G401 (cell line): ENCODE measurements around the gene GCKR. TPM values are rescaled to one million over a fixed set of nuclear protein-coding genes. Genes with fewer than 3 reads are reported as not detected.
A peak's percentile ranks its signal among the peaks of the same experiment; 100 is the strongest.

Source experiments
- DNase-seq: peaks from one replicate; pipeline ENCODE4 v3.0.0-alpha.2; 2015; ENCODE audit warnings: low spot score
- in situ Hi-C: cut with HindIII; loops from 2 replicates; pipeline ENCODE4 v1.10.0; 2016; ENCODE audit warnings: low sequenced_read_pairs, mixed read lengths
- total RNA-seq: library from RNA; depleted of rRNA; stranded (reverse); fragments of >200 nt; shearing (Covaris generic); gene quantifications from 2 replicates; pipeline ENCODE4 v1.2.3, GENCODE V29; 2014; rRNA removed

The GCKR gene, protein sequence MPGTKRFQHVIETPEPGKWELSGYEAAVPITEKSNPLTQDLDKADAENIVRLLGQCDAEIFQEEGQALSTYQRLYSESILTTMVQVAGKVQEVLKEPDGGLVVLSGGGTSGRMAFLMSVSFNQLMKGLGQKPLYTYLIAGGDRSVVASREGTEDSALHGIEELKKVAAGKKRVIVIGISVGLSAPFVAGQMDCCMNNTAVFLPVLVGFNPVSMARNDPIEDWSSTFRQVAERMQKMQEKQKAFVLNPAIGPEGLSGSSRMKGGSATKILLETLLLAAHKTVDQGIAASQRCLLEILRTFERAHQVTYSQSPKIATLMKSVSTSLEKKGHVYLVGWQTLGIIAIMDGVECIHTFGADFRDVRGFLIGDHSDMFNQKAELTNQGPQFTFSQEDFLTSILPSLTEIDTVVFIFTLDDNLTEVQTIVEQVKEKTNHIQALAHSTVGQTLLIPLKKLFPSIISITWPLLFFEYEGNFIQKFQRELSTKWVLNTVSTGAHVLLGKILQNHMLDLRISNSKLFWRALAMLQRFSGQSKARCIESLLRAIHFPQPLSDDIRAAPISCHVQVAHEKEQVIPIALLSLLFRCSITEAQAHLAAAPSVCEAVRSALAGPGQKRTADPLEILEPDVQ
- total RNA-seq: not detected in 2 replicates

DNA sequence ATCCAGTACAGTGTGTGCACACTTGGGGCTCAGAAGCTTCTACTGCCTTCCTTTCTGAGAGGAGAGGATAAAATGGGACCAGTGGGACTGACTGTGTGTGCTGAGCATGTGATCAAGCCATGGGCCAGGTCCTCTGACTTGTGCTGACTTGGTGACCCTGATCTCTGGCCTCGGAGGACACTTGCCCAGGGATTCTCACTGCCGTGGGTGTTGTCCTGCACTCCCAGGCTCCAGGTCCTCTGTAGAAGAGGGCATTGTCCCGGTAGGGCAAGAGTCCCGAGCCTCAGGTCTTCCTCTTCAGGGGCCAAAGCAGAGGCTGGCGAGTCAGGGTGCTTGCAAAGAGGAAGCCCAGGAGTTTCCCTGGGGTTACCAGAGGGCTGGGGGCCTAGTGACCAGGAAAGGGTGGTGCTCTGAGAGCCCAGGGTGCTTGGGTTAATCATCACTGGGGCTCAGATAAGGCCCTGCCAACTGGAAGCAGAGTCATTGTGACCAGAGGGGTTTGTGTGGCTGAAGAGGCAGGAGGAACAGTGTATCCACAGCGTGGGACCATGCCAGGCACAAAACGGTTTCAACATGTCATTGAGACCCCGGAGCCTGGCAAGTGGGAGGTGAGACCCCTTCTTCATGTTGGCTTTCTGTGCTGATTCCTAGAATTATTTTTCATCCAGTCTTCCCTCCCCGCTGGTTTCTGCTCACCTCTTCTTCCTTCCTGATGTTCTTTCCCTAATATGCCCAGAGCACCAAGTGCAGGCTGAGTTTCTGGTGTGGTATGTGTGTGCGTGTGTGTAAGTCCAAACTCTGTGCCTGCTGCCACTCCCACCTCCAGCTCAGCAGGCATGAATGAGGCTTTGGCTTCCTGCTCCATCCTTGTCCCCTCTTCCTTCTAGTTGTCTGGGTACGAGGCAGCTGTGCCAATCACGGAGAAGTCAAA lies at the start of gene GCKR:
Gene GCKR, plus strand, starts transcription at position 483 of the 931 bp plus-strand sequence. Its CDS starts 66 bp downstream, at position 549.
- no peak for DNase-seq
- in situ Hi-C loops: no loop called here

DNA sequence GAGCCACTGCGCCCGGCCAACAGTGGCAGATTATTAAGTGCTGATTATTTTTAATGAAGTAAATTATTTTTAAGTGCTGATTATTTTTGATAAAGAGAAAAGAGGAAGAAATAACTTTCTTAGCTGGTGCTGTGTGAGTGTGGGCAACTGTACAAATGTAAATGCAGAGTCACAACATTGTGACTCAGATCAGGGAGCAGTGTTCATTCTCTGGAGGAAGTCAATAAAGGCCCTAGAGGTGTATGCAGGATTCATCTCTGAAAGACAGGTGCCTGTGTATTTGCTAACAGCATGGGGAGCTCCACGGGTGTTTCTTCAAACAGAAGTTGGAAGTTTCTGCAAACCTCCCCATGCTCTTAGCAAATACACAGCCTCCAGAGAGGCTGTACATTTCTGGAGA lies 48.3 kb upstream of the GCKR start:
- in situ Hi-C loops: no loop called here
- no peak for DNase-seq

DNA sequence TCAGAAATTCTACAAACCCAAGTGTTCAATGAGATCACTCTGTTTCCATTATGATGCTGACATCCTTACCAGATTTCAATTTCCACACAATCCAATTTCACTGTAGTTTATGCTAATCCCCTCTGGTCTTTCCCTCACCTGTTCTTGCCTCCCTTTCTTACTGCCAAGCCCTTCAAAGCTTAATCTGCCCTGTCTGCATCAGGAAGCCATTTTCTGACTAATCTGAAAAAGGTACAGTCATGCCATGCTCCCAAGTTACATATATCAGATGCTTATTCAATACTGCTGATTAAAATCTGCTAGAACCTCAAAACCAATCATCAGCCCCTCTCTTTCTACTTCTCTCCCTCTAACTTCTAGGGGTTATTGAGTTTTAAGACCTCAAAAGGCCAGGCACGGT lies 45.5 kb upstream of the GCKR start:
- no peak for DNase-seq
- in situ Hi-C loops: loop anchor here (10.0 kb wide), 1 partner anchor 174 kb away; the partner anchor contains the start of genes CCDC121 and GPN1

DNA sequence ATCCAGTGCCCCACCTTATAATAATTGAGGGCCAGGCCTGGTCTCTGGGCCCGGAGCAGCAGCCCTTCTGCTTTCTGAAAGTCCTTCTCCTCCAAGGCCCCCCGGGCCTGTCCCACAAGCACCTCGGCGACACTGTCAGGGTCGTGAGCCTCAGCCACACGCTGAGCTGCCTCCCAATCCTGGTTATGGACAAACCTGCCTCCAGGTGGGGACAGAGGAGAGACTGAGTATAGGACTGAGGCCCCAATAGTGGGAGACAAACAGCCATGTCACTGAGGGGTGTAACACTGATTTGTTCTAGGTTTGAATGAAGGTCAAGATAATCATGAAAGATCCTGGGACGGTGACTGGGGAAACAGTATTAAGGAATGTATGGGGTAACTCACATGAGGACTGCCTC lies 42.7 kb upstream of the GCKR start:
- in situ Hi-C loops: loop anchor here (10.0 kb wide), 1 partner anchor 171 kb away; the partner anchor contains the start of genes CCDC121 and GPN1
- DNase-seq: no peak

DNA sequence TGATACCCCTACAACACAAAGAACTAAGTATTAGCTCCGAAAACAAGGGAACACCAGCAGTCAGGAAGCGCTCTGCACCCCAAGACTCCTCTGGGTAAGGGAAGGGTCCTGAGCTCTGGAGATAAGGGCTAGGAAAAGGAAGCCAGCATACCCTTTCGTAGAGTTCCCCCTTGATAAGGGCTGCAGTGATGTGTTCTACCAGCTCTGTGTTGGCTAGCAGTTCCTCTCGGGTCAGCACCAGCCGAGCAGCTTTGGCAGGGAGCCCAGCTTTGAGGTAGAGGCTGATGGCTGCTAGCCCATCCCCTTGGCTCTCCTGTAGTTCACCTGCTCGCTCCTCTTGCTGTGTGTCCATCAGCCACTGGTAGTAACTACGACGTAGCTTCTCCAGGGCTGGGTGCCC lies 35.5 kb upstream of the GCKR start:
- in situ Hi-C loops: no loop called here
- peak; percentile 86 for DNase-seq

DNA sequence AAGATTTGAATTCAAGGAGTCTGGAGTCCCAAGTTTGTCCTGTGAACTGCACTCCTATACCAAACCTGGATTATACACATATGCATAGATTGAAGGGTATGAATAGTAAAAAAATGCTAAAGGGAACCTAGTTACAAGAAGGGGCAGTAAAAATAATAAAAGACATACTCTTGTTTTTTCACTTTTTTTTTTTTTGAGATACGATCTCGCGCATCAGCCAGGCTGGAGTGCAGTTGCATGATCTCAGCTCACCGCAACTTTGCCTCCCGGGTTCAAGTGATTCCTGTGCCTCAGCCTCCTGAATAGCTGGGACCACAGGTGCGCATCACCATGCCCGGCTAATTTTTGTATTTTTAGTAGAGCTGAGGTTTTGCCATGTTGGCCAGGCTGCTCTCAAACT lies 32.2 kb upstream of the GCKR start:
- in situ Hi-C loops: no loop called here
- no peak for DNase-seq

DNA sequence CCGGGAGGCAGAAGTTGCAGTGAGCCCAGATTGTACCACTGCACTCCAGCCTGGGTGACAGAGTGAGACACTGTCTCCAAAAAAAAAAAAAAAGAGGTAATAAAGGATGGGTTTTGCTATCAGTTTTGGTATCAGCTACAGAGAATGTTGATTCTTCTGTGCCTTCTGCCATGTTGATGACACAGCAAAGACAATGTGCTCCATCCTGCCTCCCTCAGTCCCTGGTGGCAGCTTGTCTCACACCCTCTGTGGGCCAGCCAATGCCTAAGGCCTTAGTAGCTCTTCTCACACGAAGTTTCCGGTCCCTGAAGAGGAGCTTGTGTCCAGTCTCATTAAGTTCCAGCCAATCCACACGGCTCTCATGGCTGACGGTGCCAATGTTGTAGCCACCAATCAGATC lies 24.7 kb upstream of the GCKR start:
- no peak for DNase-seq
- in situ Hi-C loops: no loop called here

DNA sequence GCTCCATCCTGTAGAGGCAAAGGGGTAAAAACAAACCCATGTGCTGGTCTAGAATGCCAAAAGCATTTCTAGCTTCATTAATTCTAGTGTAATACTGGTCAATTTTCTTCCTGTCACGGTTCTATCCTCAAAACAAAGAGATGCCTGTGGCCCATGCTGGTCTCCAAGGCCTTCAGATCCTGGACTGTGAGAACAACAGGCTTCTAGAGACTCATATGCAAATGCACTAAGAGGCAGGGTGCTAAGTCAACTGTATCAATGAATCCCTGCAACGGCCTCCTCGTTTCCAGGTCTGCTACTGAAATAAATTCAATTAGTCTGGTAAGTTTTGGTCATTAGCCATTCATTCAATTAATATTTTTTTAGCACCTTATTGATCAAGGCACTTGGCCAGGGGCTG lies 11.1 kb upstream of the GCKR start:
- no peak for DNase-seq
- in situ Hi-C loops: no loop called here

DNA sequence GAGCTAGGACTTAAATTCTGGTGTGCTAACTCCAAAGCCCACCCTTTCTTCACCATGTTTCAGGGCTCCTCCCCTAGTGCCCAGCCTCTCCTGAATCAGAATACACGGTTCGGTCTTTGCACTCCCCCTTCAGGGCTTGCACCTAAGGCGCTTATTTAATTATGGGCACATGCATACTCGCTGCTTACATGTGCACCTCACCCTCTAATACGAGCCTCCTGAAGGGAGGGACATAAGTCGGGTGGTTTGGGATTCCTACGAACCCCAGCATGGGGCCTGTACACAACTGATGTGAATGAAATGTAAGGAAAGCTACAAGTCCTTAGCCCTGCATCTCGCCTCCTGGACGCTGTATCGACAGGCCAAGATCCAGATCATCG lies 7.5 kb upstream of the GCKR start:
- no peak for DNase-seq
- in situ Hi-C loops: no loop called here

DNA sequence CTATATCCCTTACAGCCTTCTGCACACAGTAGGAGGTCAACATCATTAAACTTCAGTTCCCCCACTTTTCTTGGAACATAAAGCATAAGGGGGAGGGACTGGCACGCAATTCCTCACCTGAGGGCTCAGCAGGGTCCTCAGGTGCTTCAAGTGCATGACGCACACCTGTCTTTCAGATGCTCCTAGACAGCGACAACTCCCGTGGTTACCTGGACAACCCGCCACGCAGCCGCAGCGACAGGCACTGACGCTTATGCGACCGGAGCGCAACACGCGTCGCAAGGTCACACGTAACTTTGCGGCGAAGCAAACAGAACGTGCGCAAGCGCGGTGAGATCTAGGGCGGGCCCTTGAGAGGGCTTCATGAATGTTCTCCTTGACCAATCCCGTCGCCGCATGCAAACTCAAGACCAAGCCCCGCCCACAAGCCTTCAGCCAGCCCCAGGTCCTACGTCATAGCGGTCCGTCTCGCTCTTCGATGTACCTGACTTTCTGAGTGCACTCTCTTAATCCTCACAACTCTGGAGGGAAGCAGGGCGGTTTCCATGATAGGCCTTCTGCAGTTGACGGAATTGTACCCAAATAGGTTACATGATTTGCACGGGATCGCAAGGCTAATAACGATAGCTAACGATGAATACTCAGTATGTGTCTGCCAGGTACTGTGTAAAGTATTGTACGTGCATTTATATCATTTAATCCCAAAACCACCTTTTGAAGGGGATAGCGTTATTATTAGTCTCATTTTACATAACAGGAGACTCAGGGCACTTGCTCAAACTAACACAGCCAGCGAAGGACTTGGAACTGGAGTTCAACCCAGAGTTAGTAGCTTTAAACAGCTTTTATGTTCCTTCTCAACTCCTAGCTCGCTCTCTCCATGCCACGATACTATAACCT lies 6.9 kb upstream of the GCKR start, which contains the start of gene IFT172:
Gene IFT172, minus strand, starts transcription at position 246 of the 900 bp plus-strand sequence. Its CDS starts 90 bp downstream, at position 156.
- DNase-seq: peak; percentile 100
- in situ Hi-C loops: no loop called here

DNA sequence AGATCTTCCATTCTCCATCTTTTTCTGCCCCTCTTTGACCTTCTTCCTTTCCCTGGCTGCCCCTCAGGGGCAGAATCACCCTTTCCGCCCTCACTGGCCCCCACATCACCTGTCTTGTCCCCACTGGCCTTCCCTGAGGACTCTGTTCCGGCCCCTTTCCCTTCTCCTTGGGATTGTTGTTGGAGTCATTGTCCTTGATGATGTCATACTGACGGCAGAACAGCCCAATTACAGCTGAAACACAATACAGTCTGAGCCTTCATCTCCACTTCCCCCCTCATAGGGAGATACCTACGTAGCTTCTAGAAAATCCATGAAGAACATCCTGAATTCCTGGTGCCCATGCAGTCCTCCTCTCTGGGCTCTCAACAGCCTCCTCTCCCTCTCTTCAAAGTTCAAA lies 4.1 kb upstream of the GCKR start:
- DNase-seq: no peak
- in situ Hi-C loops: no loop called here

DNA sequence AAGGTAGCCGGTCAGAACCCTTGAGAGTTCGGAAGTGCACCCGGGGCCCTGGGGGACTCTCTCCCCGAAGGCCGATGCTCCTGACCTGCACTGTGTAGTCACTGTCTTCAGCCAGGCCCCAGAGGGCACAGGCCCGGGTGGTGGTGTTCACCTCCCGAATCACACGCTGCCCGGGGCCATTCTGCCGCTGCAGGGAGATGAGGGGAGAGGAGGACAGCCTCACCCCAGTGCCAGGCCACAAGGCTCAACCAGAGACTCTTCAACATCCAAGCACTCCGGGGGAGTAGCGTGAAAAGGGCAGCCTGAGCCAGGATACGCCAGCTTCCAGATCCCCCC lies 2.7 kb upstream of the GCKR start:
- in situ Hi-C loops: no loop called here
- no peak for DNase-seq

DNA sequence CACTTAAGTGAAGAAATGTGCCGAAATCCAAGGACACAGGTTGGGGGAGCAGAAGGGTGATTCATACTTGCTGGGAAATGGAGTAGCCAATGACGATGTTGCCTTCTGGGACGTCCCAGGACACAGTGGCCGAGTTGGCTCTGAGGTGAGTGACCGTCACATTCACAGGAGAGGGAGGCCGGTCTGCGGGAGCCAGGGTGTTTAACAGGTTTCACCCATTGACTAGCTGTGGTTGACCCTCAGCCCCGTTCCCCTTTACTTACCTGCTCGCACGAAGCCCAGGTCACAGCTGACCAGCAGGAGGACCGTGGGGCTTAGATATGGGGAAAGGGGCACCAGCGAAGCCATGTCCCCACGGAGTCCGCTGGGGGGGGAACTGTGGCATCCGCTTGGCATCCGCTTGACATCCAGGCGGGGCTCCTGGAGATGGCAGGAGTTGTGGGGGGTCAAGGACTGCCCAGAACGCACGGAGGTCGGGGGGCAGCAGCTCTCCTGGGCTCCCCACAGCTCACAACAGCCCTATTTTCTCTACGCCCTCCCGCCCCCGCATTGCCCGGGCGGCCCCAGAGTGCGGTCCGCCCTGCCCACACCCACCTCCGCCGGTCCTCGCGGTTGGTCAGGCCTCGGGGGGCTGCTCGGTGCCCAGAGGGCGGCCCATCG lies 2.2 kb upstream of the GCKR start:
- in situ Hi-C loops: no loop called here
- peak; percentile 60 for DNase-seq

DNA sequence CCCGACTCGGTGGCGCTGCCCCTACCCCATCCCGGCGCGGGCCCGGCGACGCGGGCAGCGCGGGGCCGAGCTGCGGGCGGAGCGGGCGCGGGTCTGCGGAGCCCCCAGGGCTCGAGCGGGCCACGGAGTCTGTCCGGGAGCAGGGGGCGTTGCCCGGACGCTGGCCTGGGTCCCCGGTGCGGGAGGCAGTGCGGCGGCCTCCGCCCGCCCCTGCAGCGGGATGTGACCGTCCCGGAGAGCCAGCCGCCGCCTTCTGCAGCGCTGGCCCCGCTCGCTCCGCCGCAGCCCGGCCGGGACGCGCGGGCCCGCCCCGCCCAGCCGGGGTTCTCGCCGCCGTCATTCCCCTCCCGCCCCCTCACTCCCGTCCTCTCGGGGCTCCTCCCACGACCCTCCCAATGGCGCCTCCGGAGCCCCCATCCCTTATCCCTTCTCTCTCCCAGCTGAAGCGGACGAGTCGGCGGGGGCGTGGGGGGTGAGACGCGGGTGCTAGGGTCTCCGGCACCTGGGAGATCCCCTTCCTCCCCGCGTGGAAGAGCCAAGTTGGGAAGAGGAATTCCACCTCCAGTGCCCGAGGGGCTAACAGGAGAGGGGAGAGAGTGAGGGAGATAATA lies 1.6 kb upstream of the GCKR start, which contains the start of gene FNDC4:
Gene FNDC4, minus strand, starts transcription at position 257 of the 611 bp plus-strand sequence. CDS start 521 bp downstream, outside the sequence.
- in situ Hi-C loops: no loop called here

DNA sequence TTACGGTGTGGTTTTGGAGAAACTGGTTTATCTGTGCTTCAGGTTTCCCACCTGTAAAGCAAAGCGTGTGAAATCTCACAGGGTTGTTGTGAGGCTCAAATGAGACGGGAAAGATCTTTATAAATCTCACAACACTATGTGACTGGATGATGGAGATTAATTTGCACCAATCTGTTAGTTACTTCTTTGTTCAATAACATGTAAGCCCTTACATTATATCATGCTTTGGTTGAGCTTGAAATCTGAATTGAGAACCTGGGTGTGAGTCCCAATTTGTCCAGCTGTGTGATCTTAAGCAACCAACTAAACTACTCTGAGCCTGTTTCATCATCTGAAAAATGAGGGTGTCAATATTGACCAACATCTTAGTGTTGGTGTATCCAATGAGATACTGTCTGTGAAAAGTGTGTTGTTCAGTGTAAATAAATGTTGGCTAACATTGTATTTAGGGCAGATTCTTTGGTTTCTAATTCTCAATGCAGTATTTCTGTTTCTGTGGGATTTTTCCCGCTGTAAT lies 741 bp upstream of the GCKR start:
- no peak for DNase-seq
- in situ Hi-C loops: no loop called here

More for the DNA sequence above, 1.6 kb upstream of the GCKR start, which contains the start of gene FNDC4:
- DNase-seq: peak; percentile 43

DNA sequence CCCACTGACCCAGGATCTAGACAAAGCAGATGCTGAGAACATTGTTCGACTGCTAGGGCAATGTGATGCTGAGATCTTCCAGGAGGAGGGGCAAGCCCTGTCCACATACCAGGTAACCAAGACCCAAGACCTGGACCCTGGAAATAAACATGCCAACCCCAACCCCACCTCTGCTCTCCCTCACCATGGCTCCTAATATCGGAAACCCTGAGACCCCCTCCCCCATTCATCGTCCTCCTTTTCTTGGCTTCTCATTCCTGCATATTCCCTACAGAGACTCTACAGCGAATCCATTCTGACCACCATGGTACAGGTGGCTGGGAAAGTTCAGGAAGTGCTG lies 619 bp downstream of the GCKR start:
- no peak for DNase-seq
- in situ Hi-C loops: no loop called here

DNA sequence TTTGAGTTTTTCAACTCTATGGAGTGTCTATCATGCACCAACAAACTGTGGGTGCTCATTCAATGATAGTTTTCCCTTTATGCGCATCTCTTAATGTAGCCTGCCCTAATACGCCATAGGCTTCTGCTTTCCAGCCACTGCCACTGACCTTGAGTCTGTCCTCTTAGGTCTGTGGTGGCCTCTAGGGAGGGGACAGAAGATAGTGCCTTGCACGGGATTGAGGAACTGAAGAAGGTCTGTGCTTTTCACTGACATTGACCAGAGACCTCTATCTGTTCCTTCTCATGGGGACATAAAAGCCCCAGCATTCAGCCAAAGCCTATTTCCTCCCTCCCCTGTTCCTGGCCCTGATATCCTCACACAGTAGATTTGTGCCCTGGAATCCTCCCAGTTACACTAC lies 2.3 kb downstream of the GCKR start:
- in situ Hi-C loops: no loop called here

More for the DNA sequence above, 2.3 kb downstream of the GCKR start:
- no peak for DNase-seq
